Measurements from ENCODE around the gene MTHFD1L.

The MTHFD1L gene

DNA sequence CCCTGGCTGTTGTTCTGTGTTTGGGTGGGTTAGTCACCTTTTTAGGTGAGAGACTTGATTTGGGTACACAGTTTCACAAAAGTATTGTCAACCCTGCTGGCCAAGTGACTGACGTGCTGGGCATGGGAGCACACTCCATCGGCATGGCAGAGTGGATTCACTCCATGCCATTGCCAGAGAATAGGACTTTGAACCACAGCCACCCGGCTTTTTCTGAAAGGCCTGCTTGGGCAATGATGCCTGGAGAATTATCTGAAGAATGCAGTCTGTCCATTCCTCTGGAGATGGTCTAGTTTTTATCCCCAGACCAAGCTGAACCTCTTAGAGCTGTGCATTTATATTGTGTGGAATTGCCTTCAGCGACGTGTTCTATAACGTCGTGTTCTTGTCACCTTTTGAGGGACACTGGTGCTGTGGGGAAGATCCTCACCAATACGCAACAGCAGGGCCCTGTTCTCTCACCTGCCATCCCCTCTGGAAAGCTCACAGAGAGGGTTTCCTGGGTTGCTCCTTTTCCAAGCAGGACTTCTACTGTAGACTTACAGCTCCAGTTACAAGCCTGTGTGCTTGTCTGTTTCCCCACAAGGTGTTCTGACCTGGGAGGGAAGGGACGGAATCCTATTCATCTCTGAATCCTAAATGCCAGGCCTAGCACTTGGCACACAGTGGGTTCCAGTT, 190.9 kb downstream of the MTHFD1L start:
- H3K27ac ChIP-seq (ENCODE audit: low read depth, low read length): no peak overlapping the region

DNA sequence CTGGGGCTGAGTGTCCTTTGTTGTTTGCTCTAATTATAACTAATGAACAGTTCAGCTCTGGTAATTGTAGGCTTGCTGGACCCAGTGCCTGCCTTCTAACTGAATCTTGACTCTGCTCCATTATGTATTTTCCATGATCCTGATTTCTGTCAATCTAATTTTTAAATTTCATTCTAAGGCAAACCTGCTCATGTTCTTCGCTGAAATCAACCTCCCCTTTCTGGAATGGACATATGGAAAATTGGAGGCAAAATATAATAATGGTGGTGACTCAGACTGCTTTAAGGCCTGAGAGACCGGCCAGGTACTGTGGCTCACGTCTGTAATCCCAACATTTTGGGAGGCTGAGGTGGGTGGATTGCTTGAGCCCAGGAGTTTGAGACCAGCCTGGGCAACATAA, 191.6 kb downstream of the MTHFD1L start:
- Histone ChIP-seq H3F3A (ENCODE audit: insufficient read depth) (0 out of 2 replicates have a peak, but pooled peaks cover 2% of the 10 kb centered on the region), H4K20me1 (ENCODE audit: low read depth, low read length) (no peaks in the 10 kb centered on the region), H3K36me3 (ENCODE audit: low read length) (no peaks in the 10 kb centered on the region; the same call in 1 of the 2 replicates), H3K27me3 (ENCODE audit: low read length) (no peaks in the 10 kb centered on the region), H3K9me3 (ENCODE audit: insufficient read depth, low read length) (no peaks in the 10 kb centered on the region), H3K9ac (ENCODE audit: low read length) (no peak overlapping the region), H3K9me2 (replicated peaks; ENCODE audit: insufficient read depth, low read length) (no peaks in the 10 kb centered on the region), H3K27ac (ENCODE audit: low read depth, low read length) (no peak overlapping the region), H2AFZ (ENCODE audit: low read depth, low read length, severe bottlenecking) (no peak overlapping the region), H3K4me3 (ENCODE audit: insufficient read depth, low read length, poor library complexity, severe bottlenecking) (no peak overlapping the region), H3K4me2 (ENCODE audit: low read depth, low read length, poor library complexity, severe bottlenecking) (no peak overlapping the region), H3K79me2 (ENCODE audit: insufficient read depth, low read length) (no peaks in the 10 kb centered on the region)
- no peak for TF ChIP-seq EZH2phosphoT487 (conservative IDR thresholded peaks at IDR 0.05; ENCODE audit: low read length)
- TF ChIP-seq, protein P1, sequence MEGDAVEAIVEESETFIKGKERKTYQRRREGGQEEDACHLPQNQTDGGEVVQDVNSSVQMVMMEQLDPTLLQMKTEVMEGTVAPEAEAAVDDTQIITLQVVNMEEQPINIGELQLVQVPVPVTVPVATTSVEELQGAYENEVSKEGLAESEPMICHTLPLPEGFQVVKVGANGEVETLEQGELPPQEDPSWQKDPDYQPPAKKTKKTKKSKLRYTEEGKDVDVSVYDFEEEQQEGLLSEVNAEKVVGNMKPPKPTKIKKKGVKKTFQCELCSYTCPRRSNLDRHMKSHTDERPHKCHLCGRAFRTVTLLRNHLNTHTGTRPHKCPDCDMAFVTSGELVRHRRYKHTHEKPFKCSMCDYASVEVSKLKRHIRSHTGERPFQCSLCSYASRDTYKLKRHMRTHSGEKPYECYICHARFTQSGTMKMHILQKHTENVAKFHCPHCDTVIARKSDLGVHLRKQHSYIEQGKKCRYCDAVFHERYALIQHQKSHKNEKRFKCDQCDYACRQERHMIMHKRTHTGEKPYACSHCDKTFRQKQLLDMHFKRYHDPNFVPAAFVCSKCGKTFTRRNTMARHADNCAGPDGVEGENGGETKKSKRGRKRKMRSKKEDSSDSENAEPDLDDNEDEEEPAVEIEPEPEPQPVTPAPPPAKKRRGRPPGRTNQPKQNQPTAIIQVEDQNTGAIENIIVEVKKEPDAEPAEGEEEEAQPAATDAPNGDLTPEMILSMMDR (IDR thresholded peaks at IDR 0.05; ENCODE audit: insufficient read depth, low read length, poor library complexity, severe bottlenecking): no peak

More for the DNA sequence above, 190.9 kb downstream of the MTHFD1L start:
- no peaks in the 10 kb centered on the region; the same call in 1 of the 2 replicates for H3K36me3 ChIP-seq (ENCODE audit: low read length)
- no peaks in the 10 kb centered on the region for H3K27me3 ChIP-seq (ENCODE audit: low read length)
- no peak overlapping the region for H2AFZ ChIP-seq (ENCODE audit: low read depth, low read length, severe bottlenecking)
- no peaks in the 10 kb centered on the region for H3K9me2 ChIP-seq (replicated peaks; ENCODE audit: insufficient read depth, low read length)
- H3K4me3 ChIP-seq (ENCODE audit: insufficient read depth, low read length, poor library complexity, severe bottlenecking): no peak overlapping the region
- H3K4me2 ChIP-seq (ENCODE audit: low read depth, low read length, poor library complexity, severe bottlenecking): no peak overlapping the region
- no peaks in the 10 kb centered on the region for H4K20me1 ChIP-seq (ENCODE audit: low read depth, low read length)
- TF ChIP-seq, protein P1 (IDR thresholded peaks at IDR 0.05; ENCODE audit: insufficient read depth, low read length, poor library complexity, severe bottlenecking): no peak
- no peak for TF ChIP-seq EZH2phosphoT487 (conservative IDR thresholded peaks at IDR 0.05; ENCODE audit: low read length)
- H3F3A ChIP-seq (ENCODE audit: insufficient read depth): 0 out of 2 replicates have a peak, but pooled peaks cover 2% of the 10 kb centered on the region
- no peaks in the 10 kb centered on the region for H3K79me2 ChIP-seq (ENCODE audit: insufficient read depth, low read length)
- no peaks in the 10 kb centered on the region for H3K9me3 ChIP-seq (ENCODE audit: insufficient read depth, low read length)
- no peak overlapping the region for H3K9ac ChIP-seq (ENCODE audit: low read length)

DNA sequence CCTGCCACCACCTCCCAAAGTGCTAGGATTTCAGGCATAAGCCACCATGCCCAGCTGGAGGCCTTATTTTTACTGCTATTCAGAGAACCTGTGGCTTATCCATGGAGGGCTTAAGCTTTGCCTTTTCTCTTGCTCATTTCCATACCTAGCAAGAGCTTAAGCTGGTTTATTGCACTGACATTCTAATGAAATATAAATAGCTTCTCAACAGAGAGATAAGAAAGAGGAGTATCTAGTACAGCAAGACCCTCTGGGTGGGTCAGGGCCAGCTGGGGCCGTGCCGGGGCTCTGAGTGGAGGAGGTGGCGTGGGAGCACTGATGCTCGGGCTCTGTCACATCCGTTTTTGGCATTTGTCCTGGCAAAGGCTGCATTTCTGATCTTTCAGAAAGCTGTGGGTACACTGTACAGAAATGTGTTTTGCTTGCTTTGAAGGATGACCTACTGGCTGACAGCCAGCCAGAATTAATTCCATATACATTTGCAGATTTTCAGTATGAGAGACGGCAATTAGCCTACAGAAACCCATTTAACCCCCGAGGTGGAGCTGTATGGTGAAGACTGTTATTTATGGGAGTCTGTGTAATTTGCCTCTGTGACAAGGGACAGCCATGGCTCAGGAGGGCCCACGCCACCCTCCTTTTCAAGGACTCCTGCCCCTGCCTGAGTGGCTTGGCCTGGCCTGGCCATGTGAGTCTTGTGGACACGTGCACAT, 192.7 kb downstream of the MTHFD1L start:
- Histone ChIP-seq H3K9me3 (ENCODE audit: insufficient read depth, low read length) (no peaks in the 10 kb centered on the region), H3K27me3 (ENCODE audit: low read length) (no peaks in the 10 kb centered on the region), H3K79me2 (ENCODE audit: insufficient read depth, low read length) (no peaks in the 10 kb centered on the region), H3K4me2 (ENCODE audit: low read depth, low read length, poor library complexity, severe bottlenecking) (no peak overlapping the region), H3K9ac (ENCODE audit: low read length) (no peak overlapping the region), H2AFZ (ENCODE audit: low read depth, low read length, severe bottlenecking) (no peak overlapping the region), H3K27ac (ENCODE audit: low read depth, low read length) (no peak overlapping the region), H3K9me2 (replicated peaks; ENCODE audit: insufficient read depth, low read length) (no peaks in the 10 kb centered on the region), H3K36me3 (ENCODE audit: low read length) (no peaks in the 10 kb centered on the region; the same call in 1 of the 2 replicates), H3F3A (ENCODE audit: insufficient read depth) (0 out of 2 replicates have a peak, but pooled peaks cover 2% of the 10 kb centered on the region), H3K4me3 (ENCODE audit: insufficient read depth, low read length, poor library complexity, severe bottlenecking) (no peak overlapping the region), H4K20me1 (ENCODE audit: low read depth, low read length) (no peaks in the 10 kb centered on the region)
- TF ChIP-seq, protein P1 (IDR thresholded peaks at IDR 0.05; ENCODE audit: insufficient read depth, low read length, poor library complexity, severe bottlenecking): no peak

All from SU-DHL-6 (cell line).